B cell (primary cell): ENCODE data around the gene PRIMPOL.
"Not testable (repeated sequence)": the region's sequence is repeated elsewhere in the genome, so short reads cannot be mapped to it uniquely, and the experiment has no call there.

Experiments
- CTCF ChIP-seq: fragments of 200-600 bp; IDR thresholded peaks from one replicate; pipeline ENCODE4 v1.8.0; 2022; ENCODE audit warnings: antibody characterized with exemption, mild to moderate bottlenecking
- EZH2 ChIP-seq: IDR thresholded peaks from 2 replicates; pipeline ENCODE4 v1.6.1; 2012; ENCODE audit warnings: borderline replicate concordance, low read depth, mild to moderate bottlenecking, moderate library complexity, low read length; ENCODE audit not compliant: insufficient read depth, poor library complexity, severe bottlenecking

- not testable (repeated sequence) for TF ChIP-seq CTCF, EZH2
Measured at GRCh38 chr4:184624504-184624903, 25.0 kb upstream of the PRIMPOL start.
